Suprapubic skin (tissue), 4 donors: Measurements from ENCODE around the gene AP2B1.

Source experiments
- POLR2A ChIP-seq, 2 donors: fragments of 450-650 bp; IDR thresholded peaks; one replicate each; pipeline ENCODE4 v1.6.1; 2017; ENCODE audit warnings: antibody characterized with exemption in 2 of 2, mild to moderate bottlenecking in 2 of 2, moderate library complexity in 2 of 2
- POLR2AphosphoS5 ChIP-seq, 3 donors: sonication (generic); formaldehyde crosslinking; IDR thresholded peaks; one replicate each; pipeline ENCODE4 v1.6.1; 2017; ENCODE audit warnings: antibody characterized with exemption in 3 of 3

GRCh38 chr17:35683591-35683990, 96.5 kb downstream of the AP2B1 start:
- TF ChIP-seq POLR2AphosphoS5 (IDR thresholded peaks at IDR 0.05) (no peak), POLR2A (IDR thresholded peaks at IDR 0.05) (no peak)
